Measurements from ENCODE around the gene LRPPRC.

Gene LRPPRC

GRCh38 chr2:43905871-43906270 lies 89.9 kb downstream of the LRPPRC start:
- no peak for DNase-seq

DNA sequence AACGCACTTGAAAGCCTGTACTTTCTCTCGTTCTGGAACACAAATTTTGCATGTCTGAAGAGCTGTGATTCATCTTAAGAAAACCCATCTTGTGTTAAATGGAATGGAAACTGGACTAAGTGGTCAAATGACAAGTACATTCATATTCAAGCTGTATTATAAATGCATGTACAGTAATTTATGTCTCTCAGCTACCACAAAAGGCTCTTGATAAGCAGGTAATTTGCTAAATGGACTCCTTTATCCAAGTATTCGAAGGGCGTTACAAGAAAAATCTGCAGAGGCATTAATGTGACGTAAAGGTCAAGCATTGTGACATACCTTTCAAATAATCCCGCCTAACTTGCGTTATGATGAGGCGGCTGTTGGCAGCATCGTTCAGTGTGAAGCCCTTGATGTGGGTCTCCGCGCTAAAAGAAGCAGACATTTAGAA lies 90.4 kb downstream of the LRPPRC start:
- no peak for DNase-seq

DNA sequence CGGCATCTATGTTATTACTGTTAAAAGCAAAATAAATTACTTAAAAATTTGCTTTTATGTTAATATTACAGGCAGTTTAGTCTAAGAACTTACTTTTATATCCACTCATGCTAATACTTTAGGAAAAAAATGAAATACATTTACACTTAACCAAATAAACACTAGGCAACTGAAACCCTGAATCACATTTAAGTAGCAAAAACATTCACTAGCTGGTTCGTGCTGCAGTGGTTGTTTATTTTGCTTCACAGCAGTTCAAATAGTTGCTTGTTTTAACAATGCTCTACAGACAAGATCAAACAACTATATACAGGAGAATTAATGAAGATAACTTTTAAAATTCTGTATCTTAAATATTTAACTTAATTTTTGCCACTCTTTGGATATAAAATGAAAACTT lies 96.2 kb downstream of the LRPPRC start:
- no peak for DNase-seq

GRCh38 chr2:43898838-43899346 lies 96.9 kb downstream of the LRPPRC start:
- no peak for DNase-seq

- no peak for DNase-seq
Observed at GRCh38 chr2:43898134-43898837, 97.5 kb downstream of the LRPPRC start.

- no peak for DNase-seq
Observed at GRCh38 chr2:43897492-43897891, 98.3 kb downstream of the LRPPRC start.

DNA sequence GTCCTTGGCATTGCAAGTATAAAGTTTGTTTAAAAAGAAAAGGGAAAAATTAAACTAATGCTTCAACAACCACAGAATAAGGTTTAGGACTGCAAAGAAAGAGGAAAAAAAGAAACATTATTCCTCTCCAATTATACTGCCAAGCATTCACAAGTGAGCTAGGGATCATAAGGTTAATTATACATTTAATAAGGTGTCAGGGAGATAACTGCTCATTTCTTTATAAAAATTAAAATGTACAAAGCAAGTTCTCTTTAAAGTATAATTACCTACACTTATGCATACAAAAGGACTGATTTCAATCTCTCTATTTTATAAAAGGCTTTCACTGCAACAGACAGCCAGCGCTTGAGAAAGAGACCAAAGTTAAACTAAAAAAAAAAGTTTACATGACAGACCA lies 98.9 kb downstream of the LRPPRC start:
- DNase-seq, result no peak

- DNase-seq, result no peak
Observed at GRCh38 chr2:43894743-43895142, 101.0 kb downstream of the LRPPRC start.

DNA sequence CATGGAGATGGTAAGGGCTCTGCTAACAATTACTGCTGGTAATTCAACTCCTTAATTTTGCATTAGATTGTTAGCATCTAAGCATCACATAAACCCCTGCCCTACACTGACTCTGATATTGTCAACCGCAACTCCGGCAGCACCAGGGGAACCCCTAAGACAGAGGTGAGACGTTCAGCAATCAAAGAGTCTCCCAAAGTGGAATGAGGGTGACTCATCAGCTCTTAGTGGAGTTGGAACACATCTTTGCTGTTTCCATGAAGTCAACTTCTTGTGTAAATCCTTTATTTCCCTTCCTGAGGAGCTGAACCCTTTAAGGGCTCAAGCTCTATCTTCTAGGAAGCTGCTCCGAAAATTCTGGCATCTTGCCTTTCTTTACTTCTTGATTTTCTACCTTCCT lies 104.9 kb downstream of the LRPPRC start:
- DNase-seq, result no peak

- DNase-seq, result no peak
Observed at GRCh38 chr2:43889416-43889815, 106.4 kb downstream of the LRPPRC start.

GRCh38 chr2:43887176-43887575 lies 108.6 kb downstream of the LRPPRC start:
- DNase-seq, result no peak

DNA sequence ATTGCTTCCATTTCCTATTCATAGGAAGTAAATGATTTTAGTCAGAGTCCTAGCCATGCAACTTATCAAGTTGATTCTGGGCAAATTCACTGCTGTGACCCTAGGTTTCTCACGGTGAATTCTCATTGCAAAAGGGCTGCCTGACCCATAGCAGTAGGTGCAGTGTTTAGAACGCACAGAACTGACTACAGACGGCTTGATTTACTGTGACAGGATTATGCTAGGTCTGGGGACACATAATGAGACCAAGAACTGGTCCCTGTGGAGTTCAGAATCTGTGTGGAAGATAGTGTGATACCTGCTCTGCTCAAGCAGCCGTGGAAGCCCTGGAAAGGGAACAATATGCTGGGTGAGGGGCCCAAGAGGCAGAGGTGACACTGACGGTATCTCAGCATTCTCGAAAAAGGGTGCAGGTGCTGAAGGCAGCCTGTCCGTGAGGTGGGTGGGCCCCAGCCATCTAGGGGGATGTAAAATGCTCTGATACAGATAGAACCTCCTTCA lies 110.6 kb downstream of the LRPPRC start:
- no peak for DNase-seq

DNA sequence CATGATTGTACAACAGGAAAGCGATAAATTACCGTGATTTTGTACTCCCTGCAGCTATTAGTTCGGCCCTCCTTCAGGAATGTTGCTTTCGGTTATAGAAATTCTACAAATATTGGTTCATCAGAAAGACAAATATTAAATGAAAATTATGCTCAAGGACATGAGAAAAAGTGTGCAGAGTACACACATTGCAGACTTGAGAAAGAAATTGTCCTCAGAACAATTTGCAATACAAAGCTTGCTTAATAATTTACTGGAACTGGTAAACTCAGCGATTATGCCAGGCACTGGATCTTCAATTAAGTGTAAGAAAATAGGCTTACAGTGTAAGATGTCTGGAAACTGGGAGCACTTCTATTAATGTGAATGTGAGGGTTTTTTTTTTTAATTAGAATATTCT lies 111.1 kb downstream of the LRPPRC start:
- no peak for DNase-seq

- no peak for DNase-seq
Observed at GRCh38 chr2:43882312-43882711, 113.5 kb downstream of the LRPPRC start.

DNA sequence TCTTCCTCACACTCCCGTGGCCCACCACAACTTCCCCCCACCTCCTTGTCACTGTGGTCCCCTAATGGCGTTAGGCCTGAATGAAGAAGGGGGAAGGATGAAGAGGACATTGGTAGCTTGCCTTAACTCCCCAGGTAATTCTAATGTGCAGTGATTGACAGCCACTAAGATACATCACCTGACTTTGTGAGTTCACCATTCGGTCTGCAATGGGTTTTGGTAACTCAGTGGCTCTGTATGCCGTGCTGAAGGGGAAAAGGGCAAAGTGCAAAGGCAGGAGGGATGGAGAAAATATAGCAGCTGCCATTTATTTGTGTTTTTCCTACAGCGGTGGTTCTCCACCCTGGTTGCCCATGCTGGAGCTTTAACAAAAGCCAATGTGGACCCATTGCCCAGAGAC lies 114.8 kb downstream of the LRPPRC start:
- DNase-seq, result no peak

DNA sequence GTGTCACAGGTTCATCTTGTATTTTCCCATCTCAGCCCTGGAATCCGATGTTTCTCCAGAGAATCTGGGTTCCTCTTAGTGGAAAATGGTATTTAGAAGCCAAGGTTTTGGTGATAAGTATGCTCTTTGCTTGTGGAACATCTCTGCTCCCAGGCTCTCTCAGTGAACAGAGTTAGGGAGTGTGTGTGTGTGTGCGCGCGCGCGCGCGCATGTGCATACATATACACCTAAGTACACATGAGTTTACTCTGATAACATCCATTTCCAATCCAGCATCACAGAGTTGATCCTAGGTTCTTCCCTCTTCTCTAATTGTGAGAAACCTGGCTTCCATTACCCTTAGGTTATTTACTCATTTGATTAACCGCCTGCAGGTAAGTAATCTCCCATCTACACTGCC lies 115.3 kb downstream of the LRPPRC start:
- DNase-seq, result no peak

- no peak for DNase-seq
Observed at GRCh38 chr2:43879261-43879660, 116.5 kb downstream of the LRPPRC start.

GRCh38 chr2:43877782-43878464 lies 117.9 kb downstream of the LRPPRC start:
- no peak for DNase-seq

DNA sequence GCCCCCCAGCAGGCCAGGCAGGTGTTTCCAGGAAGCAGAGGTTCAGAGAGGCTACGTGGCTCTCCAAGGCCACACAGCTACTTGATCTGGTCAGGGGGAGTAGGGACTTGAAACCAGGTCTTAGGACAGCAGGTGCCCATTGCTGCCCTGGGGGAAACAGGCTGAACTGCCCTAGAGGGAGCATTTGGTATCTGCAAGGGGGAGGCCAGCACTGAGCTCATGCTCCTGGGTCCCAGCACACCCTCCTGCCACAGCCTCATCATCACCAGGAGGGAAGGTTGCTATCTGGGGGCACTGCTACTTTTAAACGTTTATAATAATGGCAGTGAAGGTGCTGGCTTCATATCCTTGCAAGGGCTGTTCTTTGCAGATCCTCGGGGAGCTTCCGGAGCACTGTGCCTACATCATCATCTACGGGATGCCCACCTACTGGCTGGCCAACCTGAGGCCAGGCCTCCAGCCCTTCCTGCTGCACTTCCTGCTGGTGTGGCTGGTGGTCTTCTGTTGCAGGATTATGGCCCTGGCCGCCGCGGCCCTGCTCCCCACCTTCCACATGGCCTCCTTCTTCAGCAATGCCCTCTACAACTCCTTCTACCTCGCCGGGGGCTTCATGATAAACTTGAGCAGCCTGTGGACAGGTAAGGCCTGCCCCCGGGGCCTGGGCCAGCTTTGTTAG lies 120.9 kb downstream of the LRPPRC start:
- DNase-seq, result no peak

DNA sequence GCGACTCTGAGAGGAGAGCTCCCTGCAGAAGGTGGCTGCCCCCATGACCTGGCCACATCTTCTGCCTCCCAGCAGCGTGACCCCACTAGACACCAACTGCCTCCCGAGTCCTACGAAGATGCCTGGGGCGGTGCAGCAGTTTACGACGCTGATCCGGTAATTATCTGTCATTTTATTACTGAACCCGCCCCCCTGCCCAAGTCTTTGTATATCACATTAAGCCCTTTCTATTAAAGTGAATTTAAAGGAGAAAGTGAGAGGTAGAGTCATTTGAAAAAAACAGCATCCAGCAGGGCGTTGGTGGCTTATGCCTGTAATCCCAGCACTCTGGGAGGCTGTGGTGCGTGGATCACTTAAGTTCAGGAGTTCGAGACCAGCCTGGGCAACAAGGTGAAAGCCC lies 123.6 kb downstream of the LRPPRC start:
- DNase-seq, result no peak

DNA sequence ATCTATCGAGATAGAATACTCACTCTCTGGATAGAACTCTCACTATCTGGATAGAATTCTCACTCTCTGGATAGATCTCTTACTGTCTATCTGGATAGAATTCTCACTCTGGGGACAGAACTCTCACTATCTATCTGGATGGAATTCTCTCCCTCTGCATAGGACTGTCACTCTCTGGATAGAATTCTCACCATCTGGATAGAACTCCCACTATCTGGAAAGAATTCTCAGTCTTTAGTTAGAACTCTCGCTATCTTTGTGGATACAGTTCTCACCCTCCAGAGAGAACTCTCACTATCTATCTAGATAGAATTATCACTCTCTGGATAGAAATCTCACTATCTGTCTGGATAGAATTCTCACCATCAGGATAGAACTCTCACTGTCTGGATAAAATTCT lies 140.5 kb downstream of the LRPPRC start:
- no peak for DNase-seq

GRCh38 chr2:43854671-43855070 lies 141.1 kb downstream of the LRPPRC start:
- DNase-seq, result no peak

DNA sequence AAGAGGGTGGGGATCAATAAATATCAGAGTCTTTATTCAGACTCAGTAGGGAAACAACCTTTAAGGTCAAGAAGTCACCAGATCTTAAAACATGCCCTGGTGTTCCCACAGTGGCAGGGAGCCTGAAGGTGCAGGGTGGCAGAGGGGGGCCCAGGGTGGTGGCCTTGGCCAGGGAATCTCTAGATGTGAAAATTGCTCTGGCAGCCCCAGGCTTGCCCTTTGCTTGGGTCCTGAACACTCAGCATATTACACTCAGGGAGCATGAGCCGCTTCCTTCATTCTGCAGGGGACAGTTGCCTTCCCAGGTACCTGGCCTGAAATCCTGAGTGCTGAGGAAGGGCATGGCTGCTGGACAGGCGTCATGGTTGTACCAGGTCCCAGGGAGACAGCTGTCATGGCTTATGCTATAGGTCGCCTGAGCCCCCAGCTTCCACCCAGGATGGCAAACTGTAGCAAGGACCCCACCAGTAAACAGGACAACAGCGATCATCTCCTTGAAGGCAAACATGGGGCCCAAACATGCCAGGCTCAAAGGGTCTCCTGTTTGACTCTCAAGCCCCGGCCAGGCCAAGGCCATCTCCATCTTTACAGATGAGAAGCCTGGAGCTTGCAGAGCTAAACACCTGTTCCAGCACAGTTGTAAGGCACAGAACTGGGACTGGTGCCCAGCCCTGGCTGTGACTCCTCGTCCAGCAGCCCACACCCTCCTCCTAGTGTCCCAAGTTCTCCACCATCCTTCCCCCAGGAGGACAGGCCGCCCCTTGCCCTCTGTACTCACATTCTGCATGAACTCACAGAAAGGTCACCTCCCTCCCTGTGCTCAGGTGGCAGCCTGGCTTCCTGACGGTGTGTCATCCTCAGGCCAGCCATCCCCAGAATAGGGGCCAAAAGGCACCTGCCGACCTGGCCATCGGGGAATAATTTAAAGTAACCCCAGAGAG lies 142.4 kb downstream of the LRPPRC start:
- DNase-seq, result no peak

All from SIG-M5 (cell line).